GM12864 (cell line): ENCODE results near the gene PAM16.
"Not testable (repeated sequence)": the region's sequence is repeated elsewhere in the genome, so short reads cannot be mapped to it uniquely, and the experiment has no call there.

ENCODE experiments used
- DNase-seq: peaks from one replicate; pipeline ENCODE4 v3.0.0-alpha.2; 2011; ENCODE audit warnings: low read depth
- H3K4me3 ChIP-seq: 2 replicates; pipeline ENCODE4 v1.5.1; 2011; ENCODE audit warnings: mild to moderate bottlenecking, low read depth, low read length, control low read depth
- CTCF ChIP-seq: IDR thresholded peaks from 2 replicates; pipeline ENCODE4 v1.5.1; 2011; ENCODE audit warnings: low read depth, mild to moderate bottlenecking, moderate library complexity, low read length, control low read depth, inconsistent platforms; ENCODE audit errors: missing control alignments

The PAM16 gene

DNA sequence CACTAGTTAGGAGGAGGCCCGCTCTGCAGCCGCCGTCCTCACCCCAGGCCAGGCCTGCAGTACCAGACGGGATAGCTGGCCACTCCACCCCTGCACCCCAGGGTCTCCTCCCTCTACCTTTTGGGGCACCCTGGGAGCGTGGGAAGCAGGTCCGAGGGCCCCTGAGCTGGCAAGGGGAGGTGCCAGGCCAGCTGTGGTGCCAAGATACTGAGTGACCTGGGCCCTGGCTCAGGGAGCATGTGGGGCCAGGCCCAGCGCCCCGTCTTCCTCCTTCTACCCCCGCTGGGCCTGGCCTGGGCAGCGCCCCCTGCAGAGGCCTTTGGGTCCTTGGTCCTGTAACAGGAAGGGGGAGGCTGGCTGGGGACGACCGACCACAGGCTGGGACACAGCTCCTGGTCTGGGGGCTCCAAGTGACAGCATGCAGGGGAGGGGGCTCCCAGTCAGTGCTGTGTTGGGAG is 13.0 kb downstream of the PAM16 start:
- DNase-seq: no peak
- no peak for TF ChIP-seq CTCF
- H3K4me3 ChIP-seq: no peak overlapping the region

DNA sequence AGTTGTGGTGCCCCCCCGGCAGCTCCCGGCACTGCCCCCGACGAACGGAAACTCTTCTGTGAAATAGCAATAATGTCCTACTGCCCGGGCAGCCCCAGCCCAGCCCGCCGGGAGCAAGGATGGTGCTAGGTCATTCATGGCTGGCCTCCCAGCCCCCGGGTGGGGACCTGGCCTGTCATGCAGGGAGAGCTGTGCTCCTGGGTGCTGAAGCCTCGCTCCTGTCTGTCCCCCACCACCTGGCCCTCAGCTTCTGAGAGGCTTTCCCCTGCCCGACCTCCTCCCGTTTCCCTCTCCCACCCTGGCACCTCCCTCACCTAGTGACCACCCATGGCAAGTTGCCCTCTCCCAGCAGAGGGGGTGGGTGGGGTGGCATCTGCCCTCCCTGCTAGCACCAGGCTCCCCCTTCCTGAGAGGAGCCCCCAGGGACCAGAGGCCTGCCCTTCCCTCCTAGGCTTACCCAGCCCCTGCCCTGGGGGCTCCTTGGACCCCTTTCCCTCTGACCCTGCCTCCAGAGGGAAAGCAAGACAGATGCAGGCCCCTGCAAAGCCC is 13.5 kb downstream of the PAM16 start:
- no peak for TF ChIP-seq CTCF
- no peak for DNase-seq
- no peak overlapping the region for H3K4me3 ChIP-seq

DNA sequence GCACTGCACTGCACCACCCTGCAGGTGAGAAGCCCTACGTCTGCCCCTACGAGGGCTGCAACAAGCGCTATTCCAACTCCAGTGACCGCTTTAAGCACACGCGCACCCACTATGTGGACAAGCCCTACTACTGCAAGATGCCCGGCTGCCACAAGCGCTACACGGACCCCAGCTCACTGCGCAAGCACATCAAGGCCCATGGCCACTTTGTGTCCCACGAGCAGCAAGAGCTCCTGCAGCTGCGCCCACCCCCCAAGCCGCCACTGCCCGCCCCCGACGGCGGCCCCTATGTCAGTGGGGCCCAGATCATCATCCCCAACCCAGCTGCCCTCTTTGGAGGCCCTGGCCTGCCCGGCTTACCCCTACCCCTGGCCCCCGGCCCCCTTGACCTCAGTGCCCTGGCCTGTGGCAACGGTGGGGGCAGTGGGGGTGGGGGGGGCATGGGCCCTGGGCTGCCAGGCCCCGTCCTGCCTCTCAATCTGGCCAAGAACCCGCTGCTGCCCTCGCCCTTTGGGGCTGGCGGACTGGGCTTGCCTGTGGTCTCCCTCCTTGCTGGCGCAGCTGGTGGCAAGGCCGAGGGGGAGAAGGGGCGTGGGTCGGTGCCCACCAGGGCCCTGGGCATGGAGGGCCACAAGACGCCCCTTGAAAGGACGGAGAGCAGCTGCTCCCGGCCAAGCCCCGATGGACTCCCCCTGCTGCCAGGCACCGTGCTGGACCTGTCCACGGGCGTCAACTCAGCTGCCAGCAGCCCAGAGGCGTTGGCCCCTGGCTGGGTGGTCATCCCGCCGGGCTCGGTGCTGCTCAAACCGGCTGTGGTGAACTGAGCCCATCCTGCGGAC is 14.2 kb downstream of the PAM16 start:
- no peak overlapping the region for H3K4me3 ChIP-seq
- no peak for TF ChIP-seq CTCF

GRCh38 chr16:4334724-4335495 is 16.2 kb downstream of the PAM16 start:
- TF ChIP-seq CTCF: no peak
- DNase-seq: no peak

More for the DNA sequence above, 14.2 kb downstream of the PAM16 start:
- DNase-seq: no peak

DNA sequence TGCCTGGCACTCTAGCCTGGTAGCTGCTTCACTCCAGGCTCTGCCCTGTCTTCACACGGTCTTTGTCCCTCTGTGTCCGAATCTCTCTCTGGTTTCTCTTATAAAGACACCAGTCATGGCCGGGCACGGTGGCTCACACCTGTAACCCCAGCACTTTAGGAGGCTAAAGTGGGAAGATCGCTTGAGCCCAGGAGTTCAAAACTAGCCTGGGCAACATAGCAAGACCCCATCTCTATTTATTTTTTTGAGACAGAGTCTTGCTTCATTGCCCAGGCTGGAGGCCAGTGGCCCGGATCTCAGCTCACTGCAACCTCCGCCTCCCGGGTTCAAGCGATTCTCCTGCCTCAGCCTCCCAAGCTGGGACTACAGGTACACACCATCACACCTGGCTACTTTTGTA is 17.4 kb downstream of the PAM16 start:
- H3K4me3 ChIP-seq: not testable (repeated sequence)

More at GRCh38 chr16:4334724-4335495, 16.2 kb downstream of the PAM16 start:
- H3K4me3 ChIP-seq: no peak overlapping the region

DNA sequence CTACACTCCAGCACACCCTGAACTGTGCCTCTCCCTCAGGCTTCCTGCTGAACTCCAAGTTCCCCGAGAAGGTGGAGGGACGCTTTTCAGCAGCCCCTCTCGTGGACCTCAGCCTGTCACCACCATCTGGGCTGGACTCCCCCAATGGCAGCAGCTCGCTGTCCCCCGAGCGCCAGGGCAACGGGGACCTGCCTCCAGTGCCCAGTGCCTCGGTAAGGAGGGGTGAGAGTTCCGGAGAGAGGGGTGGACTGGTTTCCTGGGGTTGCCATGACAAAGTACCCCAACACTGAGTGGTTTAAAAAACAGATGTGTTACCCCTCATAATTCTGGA is 17.8 kb downstream of the PAM16 start:
- no peak for TF ChIP-seq CTCF
- no peak for DNase-seq
- H3K4me3 ChIP-seq: no peak overlapping the region

More for the DNA sequence above, 17.4 kb downstream of the PAM16 start:
- DNase-seq: not testable (repeated sequence)

- DNase-seq: no peak
- H3K4me3 ChIP-seq: no peak overlapping the region
- no peak for TF ChIP-seq CTCF
These were observed 18.4 kb downstream of the PAM16 start for GRCh38 chr16:4332623-4333307.
